Tibial artery (tissue), 4 donors: Measurements from ENCODE around the gene RBM19.

Experiments
- DNase-seq, 2 donors: peaks; one replicate each; pipeline ENCODE4 v3.0.0-alpha.2; 2019
- H3K27ac ChIP-seq, 2 donors: fragments of 200-600 bp; sonication (generic) in 1 of 2; 1 replicate in 1 of 2; 2 replicates in 1 of 2; pipeline ENCODE4 v1.5.1; 2018 to 2019; ENCODE audit warnings: mild to moderate bottlenecking in 1 of 2
- H3K27me3 ChIP-seq, 2 donors: fragments of 200-600 bp; sonication (generic) in 1 of 2; one replicate each; pipeline versions ENCODE4 v1.5.1 to v1.6.0; 2016 to 2019
- H3K36me3 ChIP-seq, 3 donors: fragments of 200-600 bp; sonication (generic) in 2 of 3; one replicate each; pipeline ENCODE4 v1.5.1; 2016 to 2019; ENCODE audit warnings: mild to moderate bottlenecking in 2 of 3
- H3K4me1 ChIP-seq, 4 donors: fragments of 200-600 bp; sonication (generic) in 2 of 4; 1 replicate in 3 of 4; 2 replicates in 1 of 4; pipeline ENCODE4 v1.5.1; 2016 to 2019
- H3K4me3 ChIP-seq, 2 donors: fragments of 200-600 bp; sonication (generic) in 1 of 2; 1 replicate in 1 of 2; 2 replicates in 1 of 2; pipeline ENCODE4 v1.5.1; 2018 to 2019; ENCODE audit warnings: mild to moderate bottlenecking in 2 of 2
- H3K9me3 ChIP-seq, 3 donors: fragments of 200-600 bp; sonication (generic) in 1 of 3; one replicate each; pipeline ENCODE4 v1.5.1; 2016 to 2019
- intact Hi-C: fragments of 100-400 bp; cut with DNase I; formaldehyde crosslinking; loops from one replicate; pipeline ENCODE4 v1.15.0; 2023; ENCODE audit warnings: low total_unique reads
- TF ChIP-seq, protein P1 (sequence below), 2 experiments: fragments of 200-600 bp in 1 of 2; fragments of 450-650 bp in 1 of 2; IDR thresholded peaks; one replicate each; pipeline ENCODE4 v1.5.1; 2017 to 2019; ENCODE audit warnings: antibody characterized with exemption in 2 of 2, mild to moderate bottlenecking in 1 of 2, moderate library complexity in 1 of 2

RBM19 gene

DNA sequence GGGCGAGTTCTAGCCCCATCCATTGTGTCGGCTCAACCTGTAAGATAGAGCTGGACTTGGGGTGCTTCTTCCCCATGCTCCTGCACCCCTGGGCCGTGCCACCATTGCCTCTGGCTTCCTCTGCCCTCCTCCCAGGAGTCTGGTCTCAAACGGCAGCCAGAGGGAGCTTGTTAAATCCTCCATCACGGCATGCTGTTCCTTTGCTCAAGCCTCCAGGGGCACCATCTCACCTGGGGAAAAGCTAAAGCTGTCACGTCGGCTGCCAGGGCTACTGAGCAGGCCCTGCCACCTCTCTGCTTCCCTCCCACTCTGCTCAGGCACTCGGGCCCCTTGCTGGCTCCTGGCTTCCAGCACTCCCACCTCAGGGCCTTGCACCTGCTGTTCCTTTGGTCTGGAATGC, 140.4 kb downstream of the RBM19 start:
- H3K4me1 ChIP-seq = no peaks in the 10 kb centered on the region
- H3K4me3 ChIP-seq = no peak overlapping the region
- DNase-seq = no peak
- TF ChIP-seq, protein P1, sequence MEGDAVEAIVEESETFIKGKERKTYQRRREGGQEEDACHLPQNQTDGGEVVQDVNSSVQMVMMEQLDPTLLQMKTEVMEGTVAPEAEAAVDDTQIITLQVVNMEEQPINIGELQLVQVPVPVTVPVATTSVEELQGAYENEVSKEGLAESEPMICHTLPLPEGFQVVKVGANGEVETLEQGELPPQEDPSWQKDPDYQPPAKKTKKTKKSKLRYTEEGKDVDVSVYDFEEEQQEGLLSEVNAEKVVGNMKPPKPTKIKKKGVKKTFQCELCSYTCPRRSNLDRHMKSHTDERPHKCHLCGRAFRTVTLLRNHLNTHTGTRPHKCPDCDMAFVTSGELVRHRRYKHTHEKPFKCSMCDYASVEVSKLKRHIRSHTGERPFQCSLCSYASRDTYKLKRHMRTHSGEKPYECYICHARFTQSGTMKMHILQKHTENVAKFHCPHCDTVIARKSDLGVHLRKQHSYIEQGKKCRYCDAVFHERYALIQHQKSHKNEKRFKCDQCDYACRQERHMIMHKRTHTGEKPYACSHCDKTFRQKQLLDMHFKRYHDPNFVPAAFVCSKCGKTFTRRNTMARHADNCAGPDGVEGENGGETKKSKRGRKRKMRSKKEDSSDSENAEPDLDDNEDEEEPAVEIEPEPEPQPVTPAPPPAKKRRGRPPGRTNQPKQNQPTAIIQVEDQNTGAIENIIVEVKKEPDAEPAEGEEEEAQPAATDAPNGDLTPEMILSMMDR (IDR thresholded peaks at IDR 0.05) = no peak
- H3K27ac ChIP-seq = no peak overlapping the region
- no peaks in the 10 kb centered on the region for H3K27me3 ChIP-seq
- intact Hi-C loops = no loop called here
- H3K9me3 ChIP-seq = no peaks in the 10 kb centered on the region
- peaks cover 0 to 41% (median 11%) of the 10 kb centered on the region in 3 donors for H3K36me3 ChIP-seq

DNA sequence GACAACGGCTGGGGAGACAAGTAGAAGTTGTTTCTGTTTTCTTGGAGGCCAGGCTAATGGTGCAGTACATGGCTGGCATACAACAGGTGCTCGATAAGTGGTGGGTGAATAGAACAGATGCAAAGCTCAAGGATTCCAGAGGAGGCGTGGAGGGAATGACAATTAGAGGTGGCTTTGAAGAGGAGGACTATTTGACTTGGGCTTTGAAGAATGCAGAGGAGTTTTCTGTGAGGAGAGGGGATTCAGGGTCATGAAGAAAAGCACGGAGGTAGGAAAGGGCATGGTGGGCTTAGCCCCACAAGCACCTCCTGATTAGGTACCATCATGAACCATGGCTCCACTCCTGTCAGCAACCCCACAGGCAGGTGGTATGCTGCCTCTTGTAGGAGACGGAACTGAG, 142.3 kb downstream of the RBM19 start:
- Histone ChIP-seq H3K4me1 (no peaks in the 10 kb centered on the region), H3K27me3 (no peaks in the 10 kb centered on the region), H3K4me3 (no peak overlapping the region), H3K27ac (no peak overlapping the region), H3K9me3 (no peaks in the 10 kb centered on the region), H3K36me3 (peaks cover 0 to 47% (median 11%) of the 10 kb centered on the region in 3 donors)
- TF ChIP-seq, protein P1 (IDR thresholded peaks at IDR 0.05) = no peak
- intact Hi-C loops = no loop called here
- no peak for DNase-seq

DNA sequence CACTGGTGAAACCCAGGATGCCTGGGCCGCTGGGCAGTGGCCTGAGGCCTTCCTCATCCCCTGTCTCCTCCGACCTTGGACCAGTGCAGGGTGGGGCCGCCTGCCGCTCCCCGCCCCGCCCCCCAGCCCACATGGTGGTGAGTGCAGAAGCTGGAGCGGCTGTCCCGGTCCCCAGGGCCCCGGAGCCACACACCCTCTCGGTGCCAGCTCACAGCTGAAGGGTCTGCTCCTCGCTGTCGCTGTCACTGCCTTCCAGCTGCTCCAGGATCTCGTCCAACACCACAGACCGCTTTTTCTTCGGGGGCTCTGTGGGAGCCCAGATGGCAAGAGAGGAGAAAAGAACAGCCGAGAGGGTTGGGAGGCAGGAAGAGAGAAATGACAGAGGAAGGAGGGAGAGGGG, 143.1 kb downstream of the RBM19 start:
- Histone ChIP-seq H3K36me3 (peaks cover 0 to 47% (median 11%) of the 10 kb centered on the region in 3 donors), H3K4me1 (no peaks in the 10 kb centered on the region), H3K27ac (no peak overlapping the region), H3K27me3 (no peaks in the 10 kb centered on the region), H3K4me3 (no peak overlapping the region), H3K9me3 (no peaks in the 10 kb centered on the region)
- TF ChIP-seq, protein P1 (IDR thresholded peaks at IDR 0.05) = no peak
- DNase-seq = no peak
- intact Hi-C loops = no loop called here

DNA sequence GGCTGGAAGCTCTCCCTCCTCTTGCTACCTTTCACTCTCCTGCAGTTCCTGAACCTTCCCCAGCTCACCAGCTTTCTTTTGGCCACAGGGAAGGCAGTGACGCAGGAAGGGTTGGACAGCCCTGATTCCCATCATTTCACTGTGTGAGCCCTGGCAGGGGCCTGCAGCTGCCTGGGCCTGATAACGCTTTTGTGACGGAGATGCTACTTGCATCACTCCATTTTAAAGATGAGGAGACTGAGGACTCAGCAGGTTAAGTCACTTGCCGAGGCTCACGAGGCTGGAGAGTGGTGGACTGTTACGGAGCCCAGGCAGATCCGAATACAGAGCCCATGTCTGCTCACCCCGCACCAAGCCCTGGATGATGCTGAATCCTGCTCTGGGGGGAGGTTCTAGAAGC, 145.3 kb downstream of the RBM19 start:
- no peaks in the 10 kb centered on the region for H3K4me1 ChIP-seq
- intact Hi-C loops = no loop called here
- peaks cover 9 to 67% (median 20%) of the 10 kb centered on the region in 3 donors for H3K36me3 ChIP-seq
- H3K27ac ChIP-seq = no peak overlapping the region
- H3K4me3 ChIP-seq = no peak overlapping the region
- no peaks in the 10 kb centered on the region for H3K27me3 ChIP-seq
- TF ChIP-seq, protein P1 (IDR thresholded peaks at IDR 0.05) = no peak
- no peaks in the 10 kb centered on the region for H3K9me3 ChIP-seq
- DNase-seq = no peak

DNA sequence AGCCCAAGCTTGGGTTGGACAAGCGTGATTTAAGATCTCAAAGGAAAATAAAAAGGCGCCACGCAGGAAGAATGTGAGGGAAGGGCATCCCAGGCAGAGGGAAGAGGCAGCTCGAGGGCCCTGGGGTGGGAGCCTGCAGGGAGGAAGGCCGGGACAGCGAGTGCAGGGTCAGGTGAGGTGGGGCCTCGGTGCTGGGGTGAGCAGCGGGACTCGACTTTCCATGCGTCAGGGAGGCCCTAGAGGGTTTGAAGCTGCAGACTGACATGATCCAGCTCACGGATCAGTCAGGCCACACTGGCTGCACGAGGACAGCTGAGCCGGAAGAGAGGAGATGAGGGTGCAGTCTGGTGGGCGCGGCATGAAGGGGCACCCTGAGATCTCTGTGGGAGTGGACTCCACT, 145.8 kb downstream of the RBM19 start:
- H3K27me3 ChIP-seq = no peaks in the 10 kb centered on the region
- no peaks in the 10 kb centered on the region for H3K9me3 ChIP-seq
- TF ChIP-seq, protein P1 (IDR thresholded peaks at IDR 0.05) = no peak
- DNase-seq = no peak
- H3K4me3 ChIP-seq = no peak overlapping the region
- peaks cover 9 to 70% (median 20%) of the 10 kb centered on the region in 3 donors for H3K36me3 ChIP-seq
- H3K27ac ChIP-seq = no peak overlapping the region
- intact Hi-C loops = no loop called here
- H3K4me1 ChIP-seq = no peaks in the 10 kb centered on the region

DNA sequence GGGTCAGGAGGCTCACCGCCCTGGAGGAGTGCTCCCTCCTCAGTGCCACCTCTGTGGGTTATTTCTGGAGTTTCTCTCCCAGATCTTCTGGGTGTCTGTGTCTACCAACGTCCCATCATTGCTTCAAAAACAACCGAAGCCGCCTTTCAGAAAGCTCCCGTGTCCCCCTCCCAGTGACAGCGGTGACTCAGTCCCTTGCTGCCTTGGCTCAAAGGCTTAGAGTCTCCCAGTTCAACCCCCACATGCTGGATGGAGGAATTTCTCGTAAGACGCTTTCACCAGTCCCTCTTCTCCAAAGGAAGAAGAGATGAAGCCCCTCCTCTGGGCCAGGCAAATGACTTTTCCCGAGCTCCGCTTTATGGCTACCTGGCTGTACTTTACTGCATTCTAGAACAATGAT, 146.6 kb downstream of the RBM19 start:
- no peaks in the 10 kb centered on the region for H3K27me3 ChIP-seq
- TF ChIP-seq, protein P1 (IDR thresholded peaks at IDR 0.05) = no peak
- peaks cover 9 to 66% (median 20%) of the 10 kb centered on the region in 3 donors for H3K36me3 ChIP-seq
- no peaks in the 10 kb centered on the region for H3K4me1 ChIP-seq
- H3K9me3 ChIP-seq = no peaks in the 10 kb centered on the region
- no peak overlapping the region for H3K4me3 ChIP-seq
- DNase-seq = no peak
- H3K27ac ChIP-seq = no peak overlapping the region
- intact Hi-C loops = no loop called here
